Measurements from ENCODE around the gene THOC1.

DNA sequence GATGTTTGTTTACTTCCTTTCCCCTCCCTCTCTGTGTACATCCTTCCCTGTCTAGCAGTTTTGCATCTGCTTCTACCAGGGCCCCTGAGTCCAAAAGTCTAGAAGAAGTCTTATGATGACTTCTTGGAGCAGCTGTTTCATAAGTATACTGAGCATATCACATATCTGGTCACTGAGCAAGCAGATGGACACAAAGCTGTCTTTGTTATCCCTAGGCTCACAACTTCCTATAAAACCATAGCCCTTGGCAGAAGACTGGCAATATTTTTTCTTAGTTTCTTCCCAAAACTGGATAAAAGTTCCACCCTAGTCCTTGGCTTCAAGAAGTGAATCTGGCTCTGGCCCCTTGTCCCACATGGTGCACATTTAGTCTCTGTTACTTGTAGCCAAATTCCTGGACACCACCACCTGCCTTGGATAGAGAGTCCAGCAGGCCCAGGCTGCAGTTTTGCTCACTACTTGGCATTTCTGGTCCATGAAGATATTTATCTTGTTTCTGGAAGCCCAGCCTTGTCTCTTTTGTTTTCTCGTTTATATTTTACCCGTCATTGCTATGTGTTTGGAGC is 22.5 kb downstream of the THOC1 start:
- no peak for TF ChIP-seq EZH2 (IDR thresholded peaks at IDR 0.05; ENCODE audit: borderline replicate concordance, low read length)
- TF ChIP-seq, protein P1, sequence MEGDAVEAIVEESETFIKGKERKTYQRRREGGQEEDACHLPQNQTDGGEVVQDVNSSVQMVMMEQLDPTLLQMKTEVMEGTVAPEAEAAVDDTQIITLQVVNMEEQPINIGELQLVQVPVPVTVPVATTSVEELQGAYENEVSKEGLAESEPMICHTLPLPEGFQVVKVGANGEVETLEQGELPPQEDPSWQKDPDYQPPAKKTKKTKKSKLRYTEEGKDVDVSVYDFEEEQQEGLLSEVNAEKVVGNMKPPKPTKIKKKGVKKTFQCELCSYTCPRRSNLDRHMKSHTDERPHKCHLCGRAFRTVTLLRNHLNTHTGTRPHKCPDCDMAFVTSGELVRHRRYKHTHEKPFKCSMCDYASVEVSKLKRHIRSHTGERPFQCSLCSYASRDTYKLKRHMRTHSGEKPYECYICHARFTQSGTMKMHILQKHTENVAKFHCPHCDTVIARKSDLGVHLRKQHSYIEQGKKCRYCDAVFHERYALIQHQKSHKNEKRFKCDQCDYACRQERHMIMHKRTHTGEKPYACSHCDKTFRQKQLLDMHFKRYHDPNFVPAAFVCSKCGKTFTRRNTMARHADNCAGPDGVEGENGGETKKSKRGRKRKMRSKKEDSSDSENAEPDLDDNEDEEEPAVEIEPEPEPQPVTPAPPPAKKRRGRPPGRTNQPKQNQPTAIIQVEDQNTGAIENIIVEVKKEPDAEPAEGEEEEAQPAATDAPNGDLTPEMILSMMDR (conservative IDR thresholded peaks at IDR 0.05 in 1 of 2, IDR thresholded peaks at IDR 0.05 in 1 of 2; ENCODE audit: extremely low read depth in 1 of 2, insufficient read depth in 1 of 2, low read depth in 1 of 2, low read length in 2 of 2), result no peak

Measured in mammary epithelial cell (primary cell).